Testis (tissue), 2 donors: Measurements from ENCODE around the gene PEX12.
"Not testable (repeated sequence)": the region's sequence is repeated elsewhere in the genome, so short reads cannot be mapped to it uniquely, and the experiment has no call there.

Experiments used
- CTCF ChIP-seq, 3 experiments: fragments of 450-650 bp in 2 of 3; fragments of 200-600 bp in 1 of 3; sonication (generic) in 1 of 3; IDR thresholded peaks; one replicate each; pipeline ENCODE4 v1.5.1; 2016 to 2019; ENCODE audit warnings: antibody characterized with exemption in 3 of 3, mild to moderate bottlenecking in 2 of 3, moderate library complexity in 1 of 3
- POLR2A ChIP-seq: fragments of 450-650 bp; IDR thresholded peaks from one replicate; pipeline ENCODE4 v1.6.1; 2017; ENCODE audit warnings: antibody characterized with exemption, mild to moderate bottlenecking, moderate library complexity

- TF ChIP-seq POLR2A; CTCF (IDR thresholded peaks at IDR 0.05): not testable (repeated sequence)
Observed at GRCh38 chr17:35610746-35611145, 32.4 kb upstream of the PEX12 start.
